ENCODE data around the gene SETD5. TPM values are rescaled to one million over a fixed set of nuclear protein-coding genes. Genes with fewer than 3 reads are reported as not detected.

The SETD5 gene
- total RNA-seq (2012; rRNA removed) = 66.2 and 70.0 TPM in 2 replicates

DNA sequence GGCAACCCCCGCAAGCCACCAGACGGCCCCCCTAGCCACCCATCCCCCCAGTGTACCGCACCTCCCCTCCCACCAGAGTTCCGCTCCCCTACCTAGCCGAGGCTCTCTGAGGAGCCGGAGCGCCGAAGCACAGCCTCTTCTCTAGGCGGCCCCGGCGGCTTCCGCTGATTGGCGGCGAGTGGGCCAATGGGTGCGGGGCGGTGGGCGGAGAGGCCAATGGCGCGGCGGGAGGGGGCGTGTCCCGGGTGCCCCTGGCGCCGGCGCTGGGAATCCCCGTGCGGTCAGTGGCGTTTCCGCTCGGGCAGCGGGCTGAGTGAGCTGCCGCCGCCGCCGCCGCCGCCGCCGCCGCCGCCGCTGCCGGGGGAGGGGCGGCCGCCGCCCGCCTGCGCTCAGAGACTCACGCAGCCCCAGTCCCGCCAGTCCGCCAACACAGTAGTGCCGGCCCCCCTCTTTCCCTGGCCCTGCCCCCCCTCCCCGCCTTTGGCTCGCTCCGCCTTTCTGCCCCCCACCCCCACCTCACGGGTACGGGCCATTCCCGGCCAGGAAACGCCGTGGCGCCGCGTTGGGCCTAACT lies at the start of gene SETD5:
TSS of gene SETD5 (plus strand) at position 284 of the 574 bp plus-strand sequence. CDS start 31,324 bp downstream, outside the sequence.
- Histone ChIP-seq H3K9me3 (replicated peaks; ENCODE audit: low read length) (no peaks in the 10 kb centered on the region), H3K27me3 (ENCODE audit: control insufficient read depth, insufficient read depth, low read length) (no peaks in the 10 kb centered on the region), H3K9ac (ENCODE audit: low read depth, low read length) (peak within 1 kb of the TSS; percentile 98), H3K4me3 (ENCODE audit: low read length) (peak within 1 kb of the TSS; percentile 85), H3K4me2 (ENCODE audit: low read length) (peak within 1 kb of the TSS; percentile 88), H3K36me3 (ENCODE audit: insufficient read depth, low read length) (peaks cover 32% of the 10 kb centered on the region), H3K4me1 (ENCODE audit: control insufficient read depth, insufficient read depth, low read length) (peaks cover 49% of the 10 kb centered on the region)

- Histone ChIP-seq H3K9ac (ENCODE audit: low read depth, low read length) (peak overlapping the region; percentile 44), H3K4me3 (ENCODE audit: low read length) (peak overlapping the region; percentile 0), H3K4me1 (ENCODE audit: control insufficient read depth, insufficient read depth, low read length) (peaks cover 45% of the 10 kb centered on the region), H3K27me3 (ENCODE audit: control insufficient read depth, insufficient read depth, low read length) (no peaks in the 10 kb centered on the region), H3K4me2 (ENCODE audit: low read length) (peak overlapping the region; percentile 13), H3K9me3 (replicated peaks; ENCODE audit: low read length) (no peaks in the 10 kb centered on the region), H3K36me3 (ENCODE audit: insufficient read depth, low read length) (no peaks in the 10 kb centered on the region)
Observed at GRCh38 chr3:9347887-9348286, 49.5 kb upstream of the SETD5 start.

DNA sequence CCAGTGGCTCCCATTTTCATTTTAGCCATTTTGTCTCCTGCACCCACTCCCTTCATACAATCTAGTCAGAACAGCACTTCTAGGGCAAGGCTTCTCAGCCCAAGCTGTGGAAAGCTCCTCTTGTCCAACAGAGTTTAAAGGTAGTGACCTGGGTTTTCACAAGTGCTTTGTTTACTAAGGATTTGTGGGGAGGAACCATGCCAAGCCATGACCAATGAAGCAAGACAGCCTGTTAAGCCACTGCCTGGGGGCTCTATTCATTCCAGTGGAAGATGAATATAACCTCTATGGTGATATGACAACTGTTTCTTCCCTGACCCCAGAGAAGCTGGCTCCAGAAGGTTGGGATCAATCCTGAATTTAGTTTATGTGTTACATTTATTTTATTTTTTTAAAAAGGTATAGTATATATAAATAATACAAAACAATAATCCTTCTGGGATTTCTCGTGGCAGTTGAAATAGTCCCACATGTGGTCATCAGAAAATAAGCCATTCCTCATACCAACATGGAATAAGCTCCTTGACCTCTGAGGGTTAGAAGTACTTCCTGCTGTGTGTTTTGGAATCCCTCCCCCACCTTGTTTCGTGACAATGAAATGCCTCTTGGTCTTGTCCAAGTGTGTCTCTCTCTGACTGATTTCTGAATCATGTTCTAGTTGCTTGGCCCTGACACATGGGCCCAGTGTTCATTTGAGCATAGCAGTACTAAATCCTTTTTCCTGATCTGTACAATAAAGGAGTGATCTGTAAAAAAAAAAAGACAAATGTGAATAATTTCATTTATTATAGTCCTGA lies 47.9 kb upstream of the SETD5 start:
- Histone ChIP-seq H3K9me3 (replicated peaks; ENCODE audit: low read length) (no peaks in the 10 kb centered on the region), H3K36me3 (ENCODE audit: insufficient read depth, low read length) (no peaks in the 10 kb centered on the region), H3K9ac (ENCODE audit: low read depth, low read length) (peak overlapping the region; percentile 66), H3K4me2 (ENCODE audit: low read length) (peak overlapping the region; percentile 53), H3K4me1 (ENCODE audit: control insufficient read depth, insufficient read depth, low read length) (peaks cover 50% of the 10 kb centered on the region), H3K27me3 (ENCODE audit: control insufficient read depth, insufficient read depth, low read length) (no peaks in the 10 kb centered on the region), H3K4me3 (ENCODE audit: low read length) (peak overlapping the region; percentile 3)

- H3K9me3 ChIP-seq (replicated peaks; ENCODE audit: low read length) = no peaks in the 10 kb centered on the region
- peaks cover 56% of the 10 kb centered on the region for H3K4me1 ChIP-seq (ENCODE audit: control insufficient read depth, insufficient read depth, low read length)
- no peaks in the 10 kb centered on the region for H3K27me3 ChIP-seq (ENCODE audit: control insufficient read depth, insufficient read depth, low read length)
- H3K4me3 ChIP-seq (ENCODE audit: low read length) = no peak overlapping the region
- H3K36me3 ChIP-seq (ENCODE audit: insufficient read depth, low read length) = no peaks in the 10 kb centered on the region
- H3K4me2 ChIP-seq (ENCODE audit: low read length) = no peak overlapping the region
- no peak overlapping the region for H3K9ac ChIP-seq (ENCODE audit: low read depth, low read length)
Observed at GRCh38 chr3:9351709-9352126, 45.7 kb upstream of the SETD5 start.

- Histone ChIP-seq H3K36me3 (ENCODE audit: insufficient read depth, low read length) (no peaks in the 10 kb centered on the region), H3K27me3 (ENCODE audit: control insufficient read depth, insufficient read depth, low read length) (no peaks in the 10 kb centered on the region), H3K9ac (ENCODE audit: low read depth, low read length) (no peak overlapping the region), H3K4me3 (ENCODE audit: low read length) (no peak overlapping the region), H3K4me2 (ENCODE audit: low read length) (peak overlapping the region; percentile 6), H3K9me3 (replicated peaks; ENCODE audit: low read length) (no peaks in the 10 kb centered on the region), H3K4me1 (ENCODE audit: control insufficient read depth, insufficient read depth, low read length) (peaks cover 42% of the 10 kb centered on the region)
Observed at GRCh38 chr3:9352917-9353752, 44.3 kb upstream of the SETD5 start.

- no peaks in the 10 kb centered on the region for H3K27me3 ChIP-seq (ENCODE audit: control insufficient read depth, insufficient read depth, low read length)
- H3K4me2 ChIP-seq (ENCODE audit: low read length) = peak overlapping the region; percentile 82
- peak overlapping the region; percentile 80 for H3K4me3 ChIP-seq (ENCODE audit: low read length)
- H3K36me3 ChIP-seq (ENCODE audit: insufficient read depth, low read length) = peaks cover 17% of the 10 kb centered on the region
- no peak overlapping the region for H3K9ac ChIP-seq (ENCODE audit: low read depth, low read length)
- H3K9me3 ChIP-seq (replicated peaks; ENCODE audit: low read length) = no peaks in the 10 kb centered on the region
- peaks cover 8% of the 10 kb centered on the region for H3K4me1 ChIP-seq (ENCODE audit: control insufficient read depth, insufficient read depth, low read length)
Observed at GRCh38 chr3:9361691-9362388, 35.6 kb upstream of the SETD5 start.

DNA sequence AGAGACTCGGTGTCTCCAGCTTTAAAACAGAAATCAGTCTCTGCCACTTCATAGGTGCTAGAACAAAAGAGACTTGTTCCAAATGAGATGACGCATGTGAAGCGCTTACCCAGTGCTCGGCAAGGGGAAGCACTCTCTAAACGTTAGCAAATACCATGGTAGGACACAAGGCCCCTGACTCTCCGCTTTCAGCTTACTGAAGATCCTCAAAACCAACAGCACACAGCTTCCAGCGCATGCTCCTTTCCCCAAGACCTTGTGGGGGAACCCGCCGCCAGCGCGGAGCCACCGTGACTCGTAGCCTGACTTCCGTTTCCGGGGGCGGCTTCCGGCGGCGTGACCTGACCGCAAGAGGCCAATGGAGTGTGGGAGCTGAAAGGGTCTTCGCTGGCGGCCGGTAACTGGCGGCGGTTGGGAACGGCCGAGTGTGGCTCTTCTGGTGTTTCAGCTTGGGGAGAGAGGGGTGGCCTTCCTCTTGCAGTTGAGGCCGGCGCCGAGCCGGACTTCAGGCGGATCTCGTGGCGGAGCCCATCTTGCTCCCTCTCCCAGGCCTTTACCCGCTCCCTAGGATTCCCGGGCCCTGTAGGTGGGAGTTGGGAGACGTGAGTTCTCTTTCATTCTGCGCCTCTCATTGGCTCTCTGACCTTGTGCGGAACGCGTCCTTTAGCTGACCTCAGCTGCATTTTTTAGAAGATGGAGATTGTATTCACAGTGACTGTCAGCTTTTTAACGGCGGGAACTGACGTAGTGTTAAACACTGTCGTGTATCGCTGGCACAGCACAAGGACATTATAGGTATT lies 34.5 kb upstream of the SETD5 start, which contains the start of gene THUMPD3:
TSS of gene THUMPD3 (plus strand) at position 324 of the 800 bp plus-strand sequence. CDS start 2,015 bp downstream, outside the sequence.
- H3K4me2 ChIP-seq (ENCODE audit: low read length) = peak within 1 kb of the TSS; percentile 82
- H3K4me1 ChIP-seq (ENCODE audit: control insufficient read depth, insufficient read depth, low read length) = peaks cover 8% of the 10 kb centered on the region
- peaks cover 25% of the 10 kb centered on the region for H3K36me3 ChIP-seq (ENCODE audit: insufficient read depth, low read length)
- no peaks in the 10 kb centered on the region for H3K9me3 ChIP-seq (replicated peaks; ENCODE audit: low read length)
- peak within 1 kb of the TSS; percentile 80 for H3K4me3 ChIP-seq (ENCODE audit: low read length)
- H3K27me3 ChIP-seq (ENCODE audit: control insufficient read depth, insufficient read depth, low read length) = no peaks in the 10 kb centered on the region
- H3K9ac ChIP-seq (ENCODE audit: low read depth, low read length) = peak within 1 kb of the TSS; percentile 90

- H3K9me3 ChIP-seq (replicated peaks; ENCODE audit: low read length) = no peaks in the 10 kb centered on the region
- no peak overlapping the region for H3K9ac ChIP-seq (ENCODE audit: low read depth, low read length)
- H3K4me3 ChIP-seq (ENCODE audit: low read length) = no peak overlapping the region
- no peaks in the 10 kb centered on the region for H3K27me3 ChIP-seq (ENCODE audit: control insufficient read depth, insufficient read depth, low read length)
- no peaks in the 10 kb centered on the region for H3K4me1 ChIP-seq (ENCODE audit: control insufficient read depth, insufficient read depth, low read length)
- H3K36me3 ChIP-seq (ENCODE audit: insufficient read depth, low read length) = peaks cover 81% of the 10 kb centered on the region
- no peak overlapping the region for H3K4me2 ChIP-seq (ENCODE audit: low read length)
Observed at GRCh38 chr3:9369508-9369907, 27.9 kb upstream of the SETD5 start.

GRCh38 chr3:9373465-9373864 lies 23.9 kb upstream of the SETD5 start:
- no peak overlapping the region for H3K4me2 ChIP-seq (ENCODE audit: low read length)
- H3K36me3 ChIP-seq (ENCODE audit: insufficient read depth, low read length) = peaks cover 86% of the 10 kb centered on the region
- no peaks in the 10 kb centered on the region for H3K4me1 ChIP-seq (ENCODE audit: control insufficient read depth, insufficient read depth, low read length)
- H3K4me3 ChIP-seq (ENCODE audit: low read length) = no peak overlapping the region
- H3K27me3 ChIP-seq (ENCODE audit: control insufficient read depth, insufficient read depth, low read length) = no peaks in the 10 kb centered on the region
- no peak overlapping the region for H3K9ac ChIP-seq (ENCODE audit: low read depth, low read length)
- H3K9me3 ChIP-seq (replicated peaks; ENCODE audit: low read length) = no peaks in the 10 kb centered on the region

GRCh38 chr3:9377981-9378380 lies 19.4 kb upstream of the SETD5 start:
- H3K9ac ChIP-seq (ENCODE audit: low read depth, low read length) = no peak overlapping the region
- H3K4me2 ChIP-seq (ENCODE audit: low read length) = no peak overlapping the region
- H3K36me3 ChIP-seq (ENCODE audit: insufficient read depth, low read length) = peaks cover 58% of the 10 kb centered on the region
- no peaks in the 10 kb centered on the region for H3K4me1 ChIP-seq (ENCODE audit: control insufficient read depth, insufficient read depth, low read length)
- no peaks in the 10 kb centered on the region for H3K9me3 ChIP-seq (replicated peaks; ENCODE audit: low read length)
- H3K4me3 ChIP-seq (ENCODE audit: low read length) = no peak overlapping the region
- H3K27me3 ChIP-seq (ENCODE audit: control insufficient read depth, insufficient read depth, low read length) = no peaks in the 10 kb centered on the region
